GM23338 (cell line): ENCODE measurements around the gene LAD1. TPM values are rescaled to one million over a fixed set of nuclear protein-coding genes. Genes with fewer than 3 reads are reported as not detected.

Experiments
- ATAC-seq: fragments of 200-7000 bp; cut with Tn5 transposase; 3 replicates; pipeline ENCODE4 v1.9.1; 2020
- DNase-seq: peaks from one replicate; pipeline ENCODE4 v3.0.0-alpha.2; 2015; ENCODE audit warnings: low spot score
- H2AFZ ChIP-seq: fragments of 200-600 bp; sonication (generic); 2 replicates; pipeline ENCODE4 v1.8.0; 2016; ENCODE audit warnings: antibody characterized with exemption, mild to moderate bottlenecking, moderate library complexity
- H3F3A ChIP-seq: fragments of 200-600 bp; sonication (generic); replicated peaks from 2 replicates; pipeline ENCODE4 v1.8.0; 2017; ENCODE audit warnings: antibody characterized with exemption, mixed run types, low read depth
- H3K27ac ChIP-seq: fragments of 200-600 bp; sonication (generic); 2 replicates; pipeline ENCODE4 v1.6.1; 2016; ENCODE audit warnings: low read depth
- H3K27me3 ChIP-seq: fragments of 200-600 bp; sonication (generic); 2 replicates; pipeline ENCODE4 v1.8.0; 2016; ENCODE audit warnings: mild to moderate bottlenecking, mixed run types, moderate library complexity; ENCODE audit not compliant: insufficient read depth
- H3K36me3 ChIP-seq: fragments of 200-600 bp; sonication (generic); 2 replicates; pipeline ENCODE4 v1.8.0; 2016; ENCODE audit warnings: mild to moderate bottlenecking; ENCODE audit not compliant: insufficient read depth
- H3K4me1 ChIP-seq: fragments of 200-600 bp; sonication (generic); 2 replicates; pipeline ENCODE4 v1.8.0; 2016; ENCODE audit warnings: mild to moderate bottlenecking, moderate library complexity; ENCODE audit not compliant: insufficient read depth
- H3K4me2 ChIP-seq: fragments of 200-600 bp; sonication (generic); 2 replicates; pipeline ENCODE4 v1.7.1; 2017; ENCODE audit warnings: mixed run types
- H3K4me3 ChIP-seq: fragments of 200-600 bp; sonication (generic); 2 replicates; pipeline ENCODE4 v1.6.1; 2016; ENCODE audit warnings: mixed run types
- H3K79me2 ChIP-seq: fragments of 200-600 bp; sonication (generic); replicated peaks from 2 replicates; pipeline ENCODE4 v1.8.0; 2017; ENCODE audit warnings: mild to moderate bottlenecking; ENCODE audit not compliant: insufficient read depth
- H3K9me2 ChIP-seq: fragments of 200-600 bp; sonication (generic); 2 replicates; pipeline ENCODE4 v1.8.0; 2017; ENCODE audit not compliant: insufficient read depth
- H4K20me1 ChIP-seq: fragments of 200-600 bp; sonication (generic); replicated peaks from 2 replicates; pipeline ENCODE4 v1.8.0; 2017; ENCODE audit warnings: mild to moderate bottlenecking; ENCODE audit not compliant: insufficient read depth
- H3K27ac Mint-ChIP-seq: 2 replicates; pipeline ENCODE4 v1.8.0; 2020; ENCODE audit warnings: inconsistent platforms, mild to moderate bottlenecking, moderate library complexity, mixed read lengths
- H3K27me3 Mint-ChIP-seq: 3 replicates; pipeline ENCODE4 v1.8.0; 2022; ENCODE audit warnings: low read depth, mild to moderate bottlenecking, moderate library complexity, mixed read lengths, inconsistent platforms; ENCODE audit not compliant: insufficient read depth, poor library complexity
- H3K36me3 Mint-ChIP-seq: 3 replicates; pipeline ENCODE4 v1.8.0; 2021; ENCODE audit warnings: low read depth, mild to moderate bottlenecking, inconsistent platforms, moderate library complexity, mixed read lengths
- H3K4me1 Mint-ChIP-seq: 3 replicates; pipeline ENCODE4 v1.8.0; 2020; ENCODE audit warnings: mild to moderate bottlenecking, inconsistent platforms, mixed read lengths
- H3K4me3 Mint-ChIP-seq: 3 replicates; pipeline ENCODE4 v1.8.0; 2021; ENCODE audit warnings: moderate library complexity, mild to moderate bottlenecking, inconsistent platforms, mixed read lengths
- H3K9me3 Mint-ChIP-seq: 3 replicates; pipeline ENCODE4 v1.8.0; 2020; ENCODE audit warnings: moderate library complexity, mild to moderate bottlenecking, inconsistent platforms, mixed read lengths
- CREB1 ChIP-seq: fragments of 250-450 bp; sonication (Bioruptor Pico); IDR thresholded peaks from 2 replicates; pipeline ENCODE4 v1.5.0; 2020; ENCODE audit warnings: low read depth, mild to moderate bottlenecking, moderate library complexity
- EZH2 ChIP-seq: fragments of 200-600 bp; sonication (generic); IDR thresholded peaks from one replicate; pipeline ENCODE4 v1.8.0; 2017; ENCODE audit warnings: antibody characterized with exemption, mild to moderate bottlenecking, low read depth; ENCODE audit not compliant: unreplicated experiment
- EZH2phosphoT487 ChIP-seq: fragments of 200-600 bp; sonication (generic); IDR thresholded peaks from one replicate; pipeline ENCODE4 v1.8.1; 2018; ENCODE audit warnings: antibody characterized with exemption; ENCODE audit not compliant: unreplicated experiment
- JUNB ChIP-seq: IDR thresholded peaks from one replicate; pipeline ENCODE4 v1.6.1; 2016; ENCODE audit warnings: antibody characterized with exemption; ENCODE audit not compliant: unreplicated experiment
- POLR2AphosphoS5 ChIP-seq: IDR thresholded peaks from 2 replicates; pipeline ENCODE4 v1.6.1; 2016; ENCODE audit warnings: antibody characterized with exemption, low read depth
- ZNF114 ChIP-seq: fragments of 250-450 bp; sonication (Bioruptor Pico); IDR thresholded peaks from 2 replicates; pipeline ENCODE4 v1.5.0; 2020; ENCODE audit warnings: mild to moderate bottlenecking, moderate library complexity
- ZNF331 ChIP-seq: fragments of 250-450 bp; sonication (Bioruptor Pico); IDR thresholded peaks from 2 replicates; pipeline ENCODE4 v1.5.0; 2020; ENCODE audit warnings: low read depth, mild to moderate bottlenecking, moderate library complexity
- polyA plus RNA-seq: library from polyadenylated mRNA; unstranded; fragments of >200 nt; fragmentation: Nextera tagmentation; extraction: Ambion mirVana; gene quantifications from 2 replicates; pipeline ENCODE4 v1.2.1, GENCODE V29; 2016
- total RNA-seq: library from RNA; depleted of rRNA; stranded (reverse); fragments of >200 nt; shearing (Covaris generic); gene quantifications from 2 replicates; pipeline ENCODE4 v1.2.3, GENCODE V29; 2014
- TF ChIP-seq, protein P1 (sequence below): fragments of 250-450 bp; sonication (Bioruptor Pico); IDR thresholded peaks from 2 replicates; pipeline ENCODE4 v1.5.0; 2020; ENCODE audit warnings: mild to moderate bottlenecking, moderate library complexity
- TF ChIP-seq, protein P2 (sequence below), 2 experiments: fragments of 200-600 bp in 1 of 2; sonication (generic) in 1 of 2; conservative IDR thresholded peaks; 2 replicates each; pipeline versions ENCODE4 v1.5.1 to v1.6.1; 2016 to 2017; ENCODE audit warnings: antibody characterized with exemption in 2 of 2, low read depth in 2 of 2, mild to moderate bottlenecking in 2 of 2, moderate library complexity in 1 of 2
- TF ChIP-seq, protein P3 (sequence below): IDR thresholded peaks from 2 replicates; pipeline ENCODE4 v1.6.1; 2016; ENCODE audit warnings: antibody characterized with exemption
- TF ChIP-seq, protein P4 (sequence below): IDR thresholded peaks from one replicate; pipeline ENCODE4 v1.6.1; 2018; ENCODE audit warnings: antibody characterized with exemption; ENCODE audit not compliant: unreplicated experiment

LAD1 gene
- total and polyA plus RNA-seq, 2 experiments from 2014 or later: 17.6 to 18.9 TPM

GRCh38 chr1:201443747-201444146, 44.6 kb upstream of the LAD1 start (continued):
- TF ChIP-seq, protein P1, sequence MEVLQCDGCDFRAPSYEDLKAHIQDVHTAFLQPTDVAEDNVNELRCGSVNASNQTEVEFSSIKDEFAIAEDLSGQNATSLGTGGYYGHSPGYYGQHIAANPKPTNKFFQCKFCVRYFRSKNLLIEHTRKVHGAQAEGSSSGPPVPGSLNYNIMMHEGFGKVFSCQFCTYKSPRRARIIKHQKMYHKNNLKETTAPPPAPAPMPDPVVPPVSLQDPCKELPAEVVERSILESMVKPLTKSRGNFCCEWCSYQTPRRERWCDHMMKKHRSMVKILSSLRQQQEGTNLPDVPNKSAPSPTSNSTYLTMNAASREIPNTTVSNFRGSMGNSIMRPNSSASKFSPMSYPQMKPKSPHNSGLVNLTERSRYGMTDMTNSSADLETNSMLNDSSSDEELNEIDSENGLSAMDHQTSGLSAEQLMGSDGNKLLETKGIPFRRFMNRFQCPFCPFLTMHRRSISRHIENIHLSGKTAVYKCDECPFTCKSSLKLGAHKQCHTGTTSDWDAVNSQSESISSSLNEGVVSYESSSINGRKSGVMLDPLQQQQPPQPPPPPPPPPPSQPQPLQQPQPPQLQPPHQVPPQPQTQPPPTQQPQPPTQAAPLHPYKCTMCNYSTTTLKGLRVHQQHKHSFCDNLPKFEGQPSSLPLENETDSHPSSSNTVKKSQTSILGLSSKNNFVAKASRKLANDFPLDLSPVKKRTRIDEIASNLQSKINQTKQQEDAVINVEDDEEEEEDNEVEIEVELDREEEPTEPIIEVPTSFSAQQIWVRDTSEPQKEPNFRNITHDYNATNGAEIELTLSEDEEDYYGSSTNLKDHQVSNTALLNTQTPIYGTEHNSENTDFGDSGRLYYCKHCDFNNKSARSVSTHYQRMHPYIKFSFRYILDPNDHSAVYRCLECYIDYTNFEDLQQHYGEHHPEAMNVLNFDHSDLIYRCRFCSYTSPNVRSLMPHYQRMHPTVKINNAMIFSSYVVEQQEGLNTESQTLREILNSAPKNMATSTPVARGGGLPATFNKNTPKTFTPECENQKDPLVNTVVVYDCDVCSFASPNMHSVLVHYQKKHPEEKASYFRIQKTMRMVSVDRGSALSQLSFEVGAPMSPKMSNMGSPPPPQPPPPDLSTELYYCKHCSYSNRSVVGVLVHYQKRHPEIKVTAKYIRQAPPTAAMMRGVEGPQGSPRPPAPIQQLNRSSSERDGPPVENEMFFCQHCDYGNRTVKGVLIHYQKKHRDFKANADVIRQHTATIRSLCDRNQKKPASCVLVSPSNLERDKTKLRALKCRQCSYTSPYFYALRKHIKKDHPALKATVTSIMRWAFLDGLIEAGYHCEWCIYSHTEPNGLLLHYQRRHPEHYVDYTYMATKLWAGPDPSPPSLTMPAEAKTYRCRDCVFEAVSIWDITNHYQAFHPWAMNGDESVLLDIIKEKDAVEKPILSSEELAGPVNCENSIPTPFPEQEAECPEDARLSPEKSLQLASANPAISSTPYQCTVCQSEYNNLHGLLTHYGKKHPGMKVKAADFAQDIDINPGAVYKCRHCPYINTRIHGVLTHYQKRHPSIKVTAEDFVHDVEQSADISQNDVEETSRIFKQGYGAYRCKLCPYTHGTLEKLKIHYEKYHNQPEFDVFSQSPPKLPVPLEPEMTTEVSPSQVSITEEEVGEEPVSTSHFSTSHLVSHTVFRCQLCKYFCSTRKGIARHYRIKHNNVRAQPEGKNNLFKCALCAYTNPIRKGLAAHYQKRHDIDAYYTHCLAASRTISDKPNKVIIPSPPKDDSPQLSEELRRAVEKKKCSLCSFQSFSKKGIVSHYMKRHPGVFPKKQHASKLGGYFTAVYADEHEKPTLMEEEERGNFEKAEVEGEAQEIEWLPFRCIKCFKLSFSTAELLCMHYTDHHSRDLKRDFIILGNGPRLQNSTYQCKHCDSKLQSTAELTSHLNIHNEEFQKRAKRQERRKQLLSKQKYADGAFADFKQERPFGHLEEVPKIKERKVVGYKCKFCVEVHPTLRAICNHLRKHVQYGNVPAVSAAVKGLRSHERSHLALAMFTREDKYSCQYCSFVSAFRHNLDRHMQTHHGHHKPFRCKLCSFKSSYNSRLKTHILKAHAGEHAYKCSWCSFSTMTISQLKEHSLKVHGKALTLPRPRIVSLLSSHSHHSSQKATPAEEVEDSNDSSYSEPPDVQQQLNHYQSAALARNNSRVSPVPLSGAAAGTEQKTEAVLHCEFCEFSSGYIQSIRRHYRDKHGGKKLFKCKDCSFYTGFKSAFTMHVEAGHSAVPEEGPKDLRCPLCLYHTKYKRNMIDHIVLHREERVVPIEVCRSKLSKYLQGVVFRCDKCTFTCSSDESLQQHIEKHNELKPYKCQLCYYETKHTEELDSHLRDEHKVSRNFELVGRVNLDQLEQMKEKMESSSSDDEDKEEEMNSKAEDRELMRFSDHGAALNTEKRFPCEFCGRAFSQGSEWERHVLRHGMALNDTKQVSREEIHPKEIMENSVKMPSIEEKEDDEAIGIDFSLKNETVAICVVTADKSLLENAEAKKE: no peak
- TF ChIP-seq, protein P2, sequence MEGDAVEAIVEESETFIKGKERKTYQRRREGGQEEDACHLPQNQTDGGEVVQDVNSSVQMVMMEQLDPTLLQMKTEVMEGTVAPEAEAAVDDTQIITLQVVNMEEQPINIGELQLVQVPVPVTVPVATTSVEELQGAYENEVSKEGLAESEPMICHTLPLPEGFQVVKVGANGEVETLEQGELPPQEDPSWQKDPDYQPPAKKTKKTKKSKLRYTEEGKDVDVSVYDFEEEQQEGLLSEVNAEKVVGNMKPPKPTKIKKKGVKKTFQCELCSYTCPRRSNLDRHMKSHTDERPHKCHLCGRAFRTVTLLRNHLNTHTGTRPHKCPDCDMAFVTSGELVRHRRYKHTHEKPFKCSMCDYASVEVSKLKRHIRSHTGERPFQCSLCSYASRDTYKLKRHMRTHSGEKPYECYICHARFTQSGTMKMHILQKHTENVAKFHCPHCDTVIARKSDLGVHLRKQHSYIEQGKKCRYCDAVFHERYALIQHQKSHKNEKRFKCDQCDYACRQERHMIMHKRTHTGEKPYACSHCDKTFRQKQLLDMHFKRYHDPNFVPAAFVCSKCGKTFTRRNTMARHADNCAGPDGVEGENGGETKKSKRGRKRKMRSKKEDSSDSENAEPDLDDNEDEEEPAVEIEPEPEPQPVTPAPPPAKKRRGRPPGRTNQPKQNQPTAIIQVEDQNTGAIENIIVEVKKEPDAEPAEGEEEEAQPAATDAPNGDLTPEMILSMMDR (conservative IDR thresholded peaks at IDR 0.05; ENCODE audit: low read depth in 2 of 2): no peak
- no peak for TF ChIP-seq CREB1 (CRISPR knock-in tag)
- TF ChIP-seq POLR2AphosphoS5: no peak
- TF ChIP-seq, protein P3, sequence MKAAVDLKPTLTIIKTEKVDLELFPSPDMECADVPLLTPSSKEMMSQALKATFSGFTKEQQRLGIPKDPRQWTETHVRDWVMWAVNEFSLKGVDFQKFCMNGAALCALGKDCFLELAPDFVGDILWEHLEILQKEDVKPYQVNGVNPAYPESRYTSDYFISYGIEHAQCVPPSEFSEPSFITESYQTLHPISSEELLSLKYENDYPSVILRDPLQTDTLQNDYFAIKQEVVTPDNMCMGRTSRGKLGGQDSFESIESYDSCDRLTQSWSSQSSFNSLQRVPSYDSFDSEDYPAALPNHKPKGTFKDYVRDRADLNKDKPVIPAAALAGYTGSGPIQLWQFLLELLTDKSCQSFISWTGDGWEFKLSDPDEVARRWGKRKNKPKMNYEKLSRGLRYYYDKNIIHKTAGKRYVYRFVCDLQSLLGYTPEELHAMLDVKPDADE: no peak
- no peak for TF ChIP-seq EZH2
- no peak for TF ChIP-seq ZNF114 (CRISPR knock-in tag)

DNA sequence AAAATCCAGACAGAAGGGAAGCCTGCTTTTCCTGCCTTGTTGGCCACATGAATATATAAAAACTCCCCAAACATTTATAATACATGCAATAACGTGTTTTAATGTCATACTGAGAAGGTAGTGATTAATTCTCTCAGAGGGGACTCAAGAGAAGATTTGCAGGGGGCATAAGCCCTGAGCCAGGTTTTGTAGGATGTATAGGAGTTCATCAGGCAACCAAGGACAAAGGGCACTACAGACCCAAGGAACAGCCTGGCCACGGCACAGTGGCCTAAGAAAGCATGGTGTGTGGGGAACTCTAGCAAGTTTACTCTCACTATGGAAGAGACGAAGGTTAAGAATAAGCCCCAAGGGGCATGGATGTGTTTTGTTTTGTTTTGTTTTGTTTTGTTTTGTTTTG, 37.8 kb upstream of the LAD1 start:
- Histone ChIP-seq H3K4me1 (peaks cover 5% of the 10 kb centered on the region), H3F3A (no peaks in the 10 kb centered on the region), H3K27me3 (no peaks in the 10 kb centered on the region), H3K4me2 (no peak overlapping the region), H3K9me2 (no peaks in the 10 kb centered on the region), H4K20me1 (no peaks in the 10 kb centered on the region), H3K79me2 (no peaks in the 10 kb centered on the region), H3K27ac (no peak overlapping the region), H2AFZ (no peak overlapping the region), H3K36me3 (no peaks in the 10 kb centered on the region), H3K4me3 (no peak overlapping the region)
- Mint-ChIP-seq H3K4me3 (no peak overlapping the region), H3K27me3 (peaks cover 16% of the 10 kb centered on the region), H3K4me1 (peaks cover 11% of the 10 kb centered on the region; the same call in 2 of the 3 replicates), H3K9me3 (no peaks in the 10 kb centered on the region), H3K27ac (no peak overlapping the region), H3K36me3 (no peaks in the 10 kb centered on the region)
- ATAC-seq: no peak
- no peak for DNase-seq
- TF ChIP-seq ZNF331 (CRISPR knock-in tag) (no peak), ZNF114 (CRISPR knock-in tag) (no peak), EZH2phosphoT487 (no peak), JUNB (no peak)
- TF ChIP-seq, protein P4, sequence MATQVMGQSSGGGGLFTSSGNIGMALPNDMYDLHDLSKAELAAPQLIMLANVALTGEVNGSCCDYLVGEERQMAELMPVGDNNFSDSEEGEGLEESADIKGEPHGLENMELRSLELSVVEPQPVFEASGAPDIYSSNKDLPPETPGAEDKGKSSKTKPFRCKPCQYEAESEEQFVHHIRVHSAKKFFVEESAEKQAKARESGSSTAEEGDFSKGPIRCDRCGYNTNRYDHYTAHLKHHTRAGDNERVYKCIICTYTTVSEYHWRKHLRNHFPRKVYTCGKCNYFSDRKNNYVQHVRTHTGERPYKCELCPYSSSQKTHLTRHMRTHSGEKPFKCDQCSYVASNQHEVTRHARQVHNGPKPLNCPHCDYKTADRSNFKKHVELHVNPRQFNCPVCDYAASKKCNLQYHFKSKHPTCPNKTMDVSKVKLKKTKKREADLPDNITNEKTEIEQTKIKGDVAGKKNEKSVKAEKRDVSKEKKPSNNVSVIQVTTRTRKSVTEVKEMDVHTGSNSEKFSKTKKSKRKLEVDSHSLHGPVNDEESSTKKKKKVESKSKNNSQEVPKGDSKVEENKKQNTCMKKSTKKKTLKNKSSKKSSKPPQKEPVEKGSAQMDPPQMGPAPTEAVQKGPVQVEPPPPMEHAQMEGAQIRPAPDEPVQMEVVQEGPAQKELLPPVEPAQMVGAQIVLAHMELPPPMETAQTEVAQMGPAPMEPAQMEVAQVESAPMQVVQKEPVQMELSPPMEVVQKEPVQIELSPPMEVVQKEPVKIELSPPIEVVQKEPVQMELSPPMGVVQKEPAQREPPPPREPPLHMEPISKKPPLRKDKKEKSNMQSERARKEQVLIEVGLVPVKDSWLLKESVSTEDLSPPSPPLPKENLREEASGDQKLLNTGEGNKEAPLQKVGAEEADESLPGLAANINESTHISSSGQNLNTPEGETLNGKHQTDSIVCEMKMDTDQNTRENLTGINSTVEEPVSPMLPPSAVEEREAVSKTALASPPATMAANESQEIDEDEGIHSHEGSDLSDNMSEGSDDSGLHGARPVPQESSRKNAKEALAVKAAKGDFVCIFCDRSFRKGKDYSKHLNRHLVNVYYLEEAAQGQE: no peak
- TF ChIP-seq, protein P2 (conservative IDR thresholded peaks at IDR 0.05; ENCODE audit: low read depth in 2 of 2): no peak
